ENCODE data around the gene SMYD3.
A peak's percentile ranks its signal among the peaks of the same experiment; 100 is the strongest.

DNA sequence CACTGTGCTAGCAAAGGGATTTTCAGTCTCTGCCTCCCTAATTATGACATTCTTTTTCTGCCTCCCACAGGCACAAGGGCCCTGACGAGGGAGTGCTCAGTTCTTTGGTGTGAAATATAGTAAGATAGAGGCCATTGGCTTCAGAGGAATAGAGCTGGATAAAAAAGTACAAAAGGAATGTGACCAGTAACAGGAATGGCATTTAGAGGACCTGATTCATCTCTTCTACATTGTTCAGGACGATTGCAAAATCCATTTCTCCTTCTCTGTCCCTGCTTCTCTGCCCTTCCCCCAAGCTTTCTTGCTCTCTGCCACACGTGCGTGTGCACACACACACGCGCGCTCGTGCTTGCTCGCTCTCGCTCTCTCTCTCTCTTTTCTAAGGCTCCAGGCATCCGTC lies 684.1 kb downstream of the SMYD3 start:
- TF ChIP-seq, protein P1, sequence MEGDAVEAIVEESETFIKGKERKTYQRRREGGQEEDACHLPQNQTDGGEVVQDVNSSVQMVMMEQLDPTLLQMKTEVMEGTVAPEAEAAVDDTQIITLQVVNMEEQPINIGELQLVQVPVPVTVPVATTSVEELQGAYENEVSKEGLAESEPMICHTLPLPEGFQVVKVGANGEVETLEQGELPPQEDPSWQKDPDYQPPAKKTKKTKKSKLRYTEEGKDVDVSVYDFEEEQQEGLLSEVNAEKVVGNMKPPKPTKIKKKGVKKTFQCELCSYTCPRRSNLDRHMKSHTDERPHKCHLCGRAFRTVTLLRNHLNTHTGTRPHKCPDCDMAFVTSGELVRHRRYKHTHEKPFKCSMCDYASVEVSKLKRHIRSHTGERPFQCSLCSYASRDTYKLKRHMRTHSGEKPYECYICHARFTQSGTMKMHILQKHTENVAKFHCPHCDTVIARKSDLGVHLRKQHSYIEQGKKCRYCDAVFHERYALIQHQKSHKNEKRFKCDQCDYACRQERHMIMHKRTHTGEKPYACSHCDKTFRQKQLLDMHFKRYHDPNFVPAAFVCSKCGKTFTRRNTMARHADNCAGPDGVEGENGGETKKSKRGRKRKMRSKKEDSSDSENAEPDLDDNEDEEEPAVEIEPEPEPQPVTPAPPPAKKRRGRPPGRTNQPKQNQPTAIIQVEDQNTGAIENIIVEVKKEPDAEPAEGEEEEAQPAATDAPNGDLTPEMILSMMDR (IDR thresholded peaks at IDR 0.05) = no peak
- TF ChIP-seq POLR2A (IDR thresholded peaks at IDR 0.05) = no peak
- TF ChIP-seq POLR2AphosphoS5 (IDR thresholded peaks at IDR 0.05) = peak in 2 of 3 donors; percentile 10 to 28
